Calu3 (cell line): ENCODE results near the gene IRS2. TPM values are rescaled to one million over a fixed set of nuclear protein-coding genes. Genes with fewer than 3 reads are reported as not detected.

ENCODE experiments used
- BruUV-seq: library from RNA; stranded (reverse); fragments of 400-500 nt; replicated peaks from 2 replicates; lab custom pipeline; 2021; lab: Mats Ljungman, UMichigan
- CTCF ChIA-PET: fragments of 300-600 bp; sonication (Branson Sonifier 250); formaldehyde crosslinking; loops from one replicate; lab custom pipeline; 2022; ENCODE audit warnings: antibody characterized with exemption; lab: Charles Lee
- DNase-seq: peaks from one replicate; pipeline ENCODE4 v3.0.0; 2022
- H3K27ac Mint-ChIP-seq: one replicate; pipeline ENCODE4 v1.8.0; 2022; ENCODE audit warnings: mixed read lengths; ENCODE audit not compliant: unreplicated experiment
- H3K27me3 Mint-ChIP-seq: one replicate; pipeline ENCODE4 v1.8.0; 2022; ENCODE audit warnings: mixed read lengths; ENCODE audit not compliant: unreplicated experiment
- H3K36me3 Mint-ChIP-seq: one replicate; pipeline ENCODE4 v1.8.0; 2022; ENCODE audit warnings: mild to moderate bottlenecking, moderate library complexity, mixed read lengths; ENCODE audit not compliant: insufficient read depth, unreplicated experiment
- H3K4me1 Mint-ChIP-seq: one replicate; pipeline ENCODE4 v1.8.0; 2022; ENCODE audit warnings: mild to moderate bottlenecking, low read depth, mixed read lengths; ENCODE audit not compliant: unreplicated experiment
- H3K4me3 Mint-ChIP-seq: one replicate; pipeline ENCODE4 v1.8.0; 2022; ENCODE audit warnings: mild to moderate bottlenecking, low read depth, moderate library complexity, mixed read lengths; ENCODE audit not compliant: unreplicated experiment
- H3K9me3 Mint-ChIP-seq: one replicate; pipeline ENCODE4 v1.8.0; 2022; ENCODE audit warnings: low read depth, mixed read lengths; ENCODE audit not compliant: unreplicated experiment
- CTCF ChIP-seq: fragments of 200-600 bp; IDR thresholded peaks from one replicate; pipeline ENCODE4 v1.8.0; 2022; ENCODE audit warnings: antibody characterized with exemption; ENCODE audit not compliant: unreplicated experiment
- intact Hi-C: fragments of 100-400 bp; cut with micrococcal nuclease; formaldehyde crosslinking; loops from one replicate; pipeline ENCODE4 v1.10.0; 2022; ENCODE audit not compliant: unreplicated experiment
- total RNA-seq: library from RNA; stranded (reverse); gene quantifications from 2 replicates; pipeline ENCODE4 v1.2.3, GENCODE V29; 2022

The IRS2 gene
- total RNA-seq, 1 experiment from 2014 or later: 5.4 TPM

GRCh38 chr13:109812382-109812781, 26.0 kb upstream of the IRS2 start:
- H3K4me1 Mint-ChIP-seq: peaks cover 16% of the 10 kb centered on the region
- BruUV-seq: no TSS peak
- no peaks in the 10 kb centered on the region for H3K36me3 Mint-ChIP-seq
- intact Hi-C loops: no loop called here
- no peak for DNase-seq
- TF ChIP-seq CTCF: no peak
- H3K27ac Mint-ChIP-seq: no peak overlapping the region
- CTCF ChIA-PET: no interaction called here
- no peak overlapping the region for H3K4me3 Mint-ChIP-seq
- no peaks in the 10 kb centered on the region for H3K9me3 Mint-ChIP-seq
- no peaks in the 10 kb centered on the region for H3K27me3 Mint-ChIP-seq

- no TSS peak for BruUV-seq
- Mint-ChIP-seq H3K27me3 (no peaks in the 10 kb centered on the region), H3K27ac (no peak overlapping the region), H3K36me3 (no peaks in the 10 kb centered on the region), H3K9me3 (no peaks in the 10 kb centered on the region), H3K4me1 (peaks cover 4% of the 10 kb centered on the region), H3K4me3 (no peak overlapping the region)
- CTCF ChIA-PET: no interaction called here
- no peak for TF ChIP-seq CTCF
- DNase-seq: no peak
- intact Hi-C loops: no loop called here
Observed at GRCh38 chr13:109810761-109811510, 24.6 kb upstream of the IRS2 start.

DNA sequence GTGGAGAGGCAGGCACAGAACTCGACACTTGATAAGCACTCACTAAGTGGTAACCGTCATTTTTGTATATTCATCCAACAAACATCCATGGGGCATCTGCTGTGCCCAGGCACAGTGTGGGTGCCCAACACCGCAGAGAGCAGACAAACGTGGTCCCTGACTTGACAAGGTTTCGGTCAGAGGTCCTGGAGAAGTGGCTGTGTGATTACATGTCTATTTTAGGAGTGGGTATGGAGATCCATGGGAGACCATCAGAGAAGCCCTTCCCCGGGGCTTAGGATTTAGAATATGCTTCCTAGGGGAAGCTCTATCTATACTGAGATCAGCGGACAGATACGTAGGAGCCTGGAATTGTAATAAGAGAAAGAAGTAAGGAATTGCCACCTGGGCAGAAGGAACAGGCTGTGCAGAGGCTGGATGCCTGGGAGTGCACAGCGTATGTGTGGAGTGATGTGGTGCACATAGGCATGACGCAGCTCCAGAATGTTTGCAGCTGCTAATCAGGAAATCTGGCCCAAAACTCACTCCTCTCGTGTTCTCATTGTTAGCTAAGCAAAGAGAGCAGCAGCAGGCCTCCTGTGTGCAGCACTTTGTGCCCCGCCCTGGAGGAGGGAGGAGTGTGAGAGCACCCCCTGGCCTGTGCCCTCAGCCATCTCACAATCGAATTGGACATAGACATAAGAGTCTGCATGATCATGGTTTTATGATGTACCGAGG, 23.0 kb upstream of the IRS2 start:
- CTCF ChIA-PET: interaction anchor here (0.6 kb wide), 1 partner anchor 820 kb away, joined by 3 read pairs; no protein-coding TSS in a partner anchor
- Mint-ChIP-seq H3K4me3 (no peak overlapping the region), H3K36me3 (no peaks in the 10 kb centered on the region), H3K4me1 (no peaks in the 10 kb centered on the region), H3K27ac (no peak overlapping the region), H3K27me3 (no peaks in the 10 kb centered on the region), H3K9me3 (no peaks in the 10 kb centered on the region)
- DNase-seq: no peak
- TF ChIP-seq CTCF: no peak
- no TSS peak for BruUV-seq
- intact Hi-C loops: no loop called here

- BruUV-seq: no TSS peak
- Mint-ChIP-seq H3K9me3 (no peaks in the 10 kb centered on the region), H3K27ac (no peak overlapping the region), H3K4me1 (no peaks in the 10 kb centered on the region), H3K27me3 (no peaks in the 10 kb centered on the region), H3K36me3 (no peaks in the 10 kb centered on the region), H3K4me3 (no peak overlapping the region)
- TF ChIP-seq CTCF: no peak
- CTCF ChIA-PET: no interaction called here
- intact Hi-C loops: no loop called here
- no peak for DNase-seq
Observed at GRCh38 chr13:109807345-109807744, 21.0 kb upstream of the IRS2 start.
